ENCODE measurements around the gene ETV6. TPM values are rescaled to one million over a fixed set of nuclear protein-coding genes. Genes with fewer than 3 reads are reported as not detected.

ETV6 gene
- total RNA-seq, 1 donor = 11.2 TPM

- H3K4me3 ChIP-seq (ENCODE audit: low read depth, low read length) = no peak overlapping the region
- DNase-seq (ENCODE audit: low read depth) = no peak
- no peak for TF ChIP-seq CTCF (IDR thresholded peaks at IDR 0.05; ENCODE audit: insufficient read depth, low read depth, low read length)
These were observed 266.6 kb downstream of the ETV6 start for GRCh38 chr12:11916113-11916512.

- no peak for DNase-seq (ENCODE audit: low read depth)
- no peak for TF ChIP-seq CTCF (IDR thresholded peaks at IDR 0.05; ENCODE audit: insufficient read depth, low read depth, low read length)
- no peak overlapping the region for H3K4me3 ChIP-seq (ENCODE audit: low read depth, low read length)
These were observed 267.3 kb downstream of the ETV6 start for GRCh38 chr12:11916771-11917170.

- DNase-seq (ENCODE audit: low read depth) = no peak
- no peak for TF ChIP-seq CTCF (IDR thresholded peaks at IDR 0.05; ENCODE audit: insufficient read depth, low read depth, low read length)
- no peak overlapping the region for H3K4me3 ChIP-seq (ENCODE audit: low read depth, low read length)
These were observed 268.0 kb downstream of the ETV6 start for GRCh38 chr12:11917501-11917900.

GRCh38 chr12:11920231-11920630 lies 270.8 kb downstream of the ETV6 start:
- TF ChIP-seq CTCF (IDR thresholded peaks at IDR 0.05; ENCODE audit: insufficient read depth, low read depth, low read length) = no peak
- no peak overlapping the region for H3K4me3 ChIP-seq (ENCODE audit: low read depth, low read length)
- DNase-seq (ENCODE audit: low read depth) = peak; percentile 63

- H3K4me3 ChIP-seq (ENCODE audit: low read depth, low read length) = no peak overlapping the region
- TF ChIP-seq CTCF (IDR thresholded peaks at IDR 0.05; ENCODE audit: insufficient read depth, low read depth, low read length) = no peak
- no peak for DNase-seq (ENCODE audit: low read depth)
These were observed 272.9 kb downstream of the ETV6 start for GRCh38 chr12:11922361-11922760.

GRCh38 chr12:11923067-11923466 lies 273.6 kb downstream of the ETV6 start:
- no peak for TF ChIP-seq CTCF (IDR thresholded peaks at IDR 0.05; ENCODE audit: insufficient read depth, low read depth, low read length)
- H3K4me3 ChIP-seq (ENCODE audit: low read depth, low read length) = no peak overlapping the region
- DNase-seq (ENCODE audit: low read depth) = no peak

- H3K4me3 ChIP-seq (ENCODE audit: low read depth, low read length) = no peak overlapping the region
- TF ChIP-seq CTCF (IDR thresholded peaks at IDR 0.05; ENCODE audit: insufficient read depth, low read depth, low read length) = no peak
- peak; percentile 60 for DNase-seq (ENCODE audit: low read depth)
These were observed 277.9 kb downstream of the ETV6 start for GRCh38 chr12:11927286-11927935.
